CD4-positive, alpha-beta T cell (primary cell): ENCODE measurements around the gene PHF21B. TPM values are rescaled to one million over a fixed set of nuclear protein-coding genes. Genes with fewer than 3 reads are reported as not detected.

Experiments
- ATAC-seq: fragments of 200-7000 bp; cut with Tn5 transposase; one replicate; pipeline ENCODE4 v1.10.0; 2022; ENCODE audit warnings: mild to moderate bottlenecking; ENCODE audit not compliant: poor library complexity
- CTCF ChIA-PET: fragments of 350-600 bp; sonication (Branson Sonifier 250); formaldehyde crosslinking; loops from one replicate; lab custom pipeline; 2021; ENCODE audit warnings: antibody characterized with exemption, inconsistent platforms; lab: Charles Lee
- POLR2A ChIA-PET: fragments of 350-600 bp; sonication (Branson Sonifier 250); formaldehyde crosslinking; loops from one replicate; lab custom pipeline; 2021; ENCODE audit warnings: antibody characterized with exemption, inconsistent platforms; lab: Charles Lee
- DNase-seq, 14 experiments: peaks; one replicate each; pipeline ENCODE4 v3.0.0-alpha.2; 2013 to 2020; ENCODE audit warnings: mixed read lengths in 2 of 14
- H3K27ac ChIP-seq, 2 donors: one replicate each; pipeline versions ENCODE4 v1.5.1 to v1.7.0; 2013; ENCODE audit warnings: low read length in 2 of 2, low read depth in 1 of 2, mild to moderate bottlenecking in 1 of 2
- H3K27me3 ChIP-seq, 2 experiments: 1 replicate in 1 of 2; 2 replicates in 1 of 2; pipeline versions ENCODE4 v1.6.1 to v1.7.0; 2013; ENCODE audit warnings: low read length in 2 of 2, control low read depth in 1 of 2, mild to moderate bottlenecking in 1 of 2, moderate library complexity in 1 of 2; ENCODE audit not compliant: insufficient read depth in 2 of 2, control insufficient read depth in 1 of 2
- H3K36me3 ChIP-seq: one replicate; pipeline ENCODE4 v1.6.1; 2013; ENCODE audit warnings: low read length, control low read depth; ENCODE audit not compliant: insufficient read depth
- H3K4me1 ChIP-seq: one replicate; pipeline ENCODE4 v1.6.1; 2013; ENCODE audit warnings: low read length, control low read depth; ENCODE audit not compliant: insufficient read depth
- H3K4me3 ChIP-seq: one replicate; pipeline ENCODE4 v1.5.1; 2013; ENCODE audit warnings: mild to moderate bottlenecking, low read length, moderate library complexity
- H3K9me3 ChIP-seq, 2 experiments: 1 replicate in 1 of 2; 2 replicates in 1 of 2; pipeline versions ENCODE4 v1.6.1 to v1.7.0; 2013; ENCODE audit warnings: low read length in 2 of 2, mild to moderate bottlenecking in 2 of 2, control low read depth in 1 of 2, moderate library complexity in 1 of 2; ENCODE audit not compliant: control insufficient read depth in 1 of 2, insufficient read depth in 1 of 2
- H3K27ac Mint-ChIP-seq: one replicate; pipeline ENCODE4 v1.8.0; 2020; ENCODE audit warnings: mixed read lengths
- H3K27me3 Mint-ChIP-seq: one replicate; pipeline ENCODE4 v1.8.0; 2021; ENCODE audit warnings: mixed read lengths
- H3K36me3 Mint-ChIP-seq: one replicate; pipeline ENCODE4 v1.8.0; 2021; ENCODE audit warnings: low read depth, mixed read lengths
- H3K4me1 Mint-ChIP-seq: one replicate; pipeline ENCODE4 v1.8.0; 2021; ENCODE audit warnings: low read depth, mixed read lengths
- H3K4me3 Mint-ChIP-seq: one replicate; pipeline ENCODE4 v1.8.0; 2020; ENCODE audit warnings: mild to moderate bottlenecking, mixed read lengths
- H3K9me3 Mint-ChIP-seq: one replicate; pipeline ENCODE4 v1.8.0; 2020; ENCODE audit warnings: mixed read lengths
- CTCF ChIP-seq: fragments of 200-600 bp; IDR thresholded peaks from one replicate; pipeline ENCODE4 v1.8.0; 2022; ENCODE audit warnings: antibody characterized with exemption, mild to moderate bottlenecking
- intact Hi-C, 2 experiments: fragments of 100-400 bp; cut with DNase I in 1 of 2; cut with micrococcal nuclease in 1 of 2; formaldehyde crosslinking; loops; one replicate each; pipeline versions ENCODE4 v1.15.1 to v1.9.0; 2023 to 2025; cut with DNase I, micrococcal nuclease
- total RNA-seq, 174 experiments: library from RNA in 2 of 174; stranded (reverse) in 2 of 174; gene quantifications; one replicate each; pipeline ENCODE4 v1.2.3 and lab custom pipeline; 2021 to 2026

Gene PHF21B
- total RNA-seq, 2 experiments from 2014 or later: not detected

GRCh38 chr22:44969817-44970216 lies 40.0 kb downstream of the PHF21B start:
- H3K27ac Mint-ChIP-seq: no peak overlapping the region
- peaks cover 22% of the 10 kb centered on the region for H3K27me3 Mint-ChIP-seq
- no peak overlapping the region for H3K4me3 Mint-ChIP-seq
- no peak for TF ChIP-seq CTCF
- H3K36me3 ChIP-seq: no peaks in the 10 kb centered on the region
- H3K4me1 Mint-ChIP-seq: no peaks in the 10 kb centered on the region
- peaks cover 0 to 8% of the 10 kb centered on the region in 2 experiments for H3K9me3 ChIP-seq
- H3K4me1 ChIP-seq: no peaks in the 10 kb centered on the region
- no peak overlapping the region for H3K27ac ChIP-seq
- ATAC-seq (no peak), DNase-seq (no peak)
- H3K9me3 Mint-ChIP-seq: no peaks in the 10 kb centered on the region
- no peaks in the 10 kb centered on the region for H3K36me3 Mint-ChIP-seq
- intact Hi-C loops: no loop called here
- no peak overlapping the region for H3K4me3 ChIP-seq
- POLR2A ChIA-PET: no interaction called here
- CTCF ChIA-PET: no interaction called here
- H3K27me3 ChIP-seq: peaks cover 0 to 5% of the 10 kb centered on the region in 2 experiments

GRCh38 chr22:44968736-44969135 lies 41.1 kb downstream of the PHF21B start:
- Mint-ChIP-seq H3K27me3 (peaks cover 27% of the 10 kb centered on the region), H3K36me3 (no peaks in the 10 kb centered on the region), H3K4me1 (no peaks in the 10 kb centered on the region), H3K9me3 (no peaks in the 10 kb centered on the region), H3K4me3 (no peak overlapping the region), H3K27ac (no peak overlapping the region)
- CTCF ChIA-PET: no interaction called here
- POLR2A ChIA-PET: no interaction called here
- DNase-seq (no peak), ATAC-seq (no peak)
- Histone ChIP-seq H3K4me1 (no peaks in the 10 kb centered on the region), H3K27me3 (peaks cover 0 to 5% of the 10 kb centered on the region in 2 experiments), H3K9me3 (peaks cover 0 to 8% of the 10 kb centered on the region in 2 experiments), H3K4me3 (no peak overlapping the region), H3K36me3 (no peaks in the 10 kb centered on the region), H3K27ac (no peak overlapping the region)
- no peak for TF ChIP-seq CTCF
- intact Hi-C loops: no loop called here

- Mint-ChIP-seq H3K27ac (no peak overlapping the region), H3K27me3 (peaks cover 28% of the 10 kb centered on the region), H3K4me3 (no peak overlapping the region), H3K36me3 (no peaks in the 10 kb centered on the region), H3K4me1 (no peaks in the 10 kb centered on the region), H3K9me3 (no peaks in the 10 kb centered on the region)
- intact Hi-C loops: no loop called here
- ChIA-PET CTCF (no interaction called here), POLR2A (no interaction called here)
- Histone ChIP-seq H3K27me3 (peaks cover 0 to 2% of the 10 kb centered on the region in 2 experiments), H3K27ac (no peak overlapping the region), H3K4me1 (no peaks in the 10 kb centered on the region), H3K4me3 (no peak overlapping the region), H3K9me3 (peaks cover 0 to 5% of the 10 kb centered on the region in 2 experiments), H3K36me3 (no peaks in the 10 kb centered on the region)
- TF ChIP-seq CTCF: no peak
- ATAC-seq (no peak), DNase-seq (no peak)
Measured at GRCh38 chr22:44965171-44965570, 44.6 kb downstream of the PHF21B start.
